EL (cell line): ENCODE data around the gene CRCP.
A peak's percentile ranks its signal among the peaks of the same experiment; 100 is the strongest.
"Not testable (repeated sequence)": the region's sequence is repeated elsewhere in the genome, so short reads cannot be mapped to it uniquely, and the experiment has no call there.

Experiments
- DNase-seq: peaks from one replicate; pipeline ENCODE4 v3.0.0-alpha.2; 2016

Gene CRCP

GRCh38 chr7:66110856-66111255, 3.8 kb upstream of the CRCP start:
- DNase-seq, result peak; percentile 98

GRCh38 chr7:66116680-66117420, 2.2 kb downstream of the CRCP start:
- not testable (repeated sequence) for DNase-seq

GRCh38 chr7:66118603-66119002, 4.0 kb downstream of the CRCP start:
- DNase-seq, result no peak

GRCh38 chr7:66119245-66119850, 4.7 kb downstream of the CRCP start:
- no peak for DNase-seq

GRCh38 chr7:66123175-66123528, 8.5 kb downstream of the CRCP start:
- no peak for DNase-seq

GRCh38 chr7:66124569-66124861, 9.9 kb downstream of the CRCP start:
- not testable (repeated sequence) for DNase-seq

- no peak for DNase-seq
Observed at GRCh38 chr7:66125052-66125694, 10.5 kb downstream of the CRCP start.

- not testable (repeated sequence) for DNase-seq
Observed at GRCh38 chr7:66125781-66126352, 11.2 kb downstream of the CRCP start.

- not testable (repeated sequence) for DNase-seq
Observed at GRCh38 chr7:66127172-66127571, 12.5 kb downstream of the CRCP start.

- DNase-seq, result peak; percentile 59
Observed at GRCh38 chr7:66138994-66139752, 24.5 kb downstream of the CRCP start.

GRCh38 chr7:66140924-66141323, 26.3 kb downstream of the CRCP start:
- peak; percentile 60 for DNase-seq

- DNase-seq, result no peak
Observed at GRCh38 chr7:66142334-66142733, 27.7 kb downstream of the CRCP start.

- no peak for DNase-seq
Observed at GRCh38 chr7:66142996-66143395, 28.3 kb downstream of the CRCP start.

GRCh38 chr7:66143876-66144332, 29.3 kb downstream of the CRCP start:
- DNase-seq, result no peak

- no peak for DNase-seq
Observed at GRCh38 chr7:66145400-66146104, 30.9 kb downstream of the CRCP start.

GRCh38 chr7:66146701-66147100, 32.1 kb downstream of the CRCP start:
- DNase-seq, result peak; percentile 48

GRCh38 chr7:66147657-66148056, 33.0 kb downstream of the CRCP start:
- DNase-seq, result not testable (repeated sequence)

GRCh38 chr7:66150471-66150870, 35.8 kb downstream of the CRCP start:
- peak; percentile 67 for DNase-seq

GRCh38 chr7:66152371-66153191, 37.9 kb downstream of the CRCP start:
- DNase-seq, result peak; percentile 67

GRCh38 chr7:66153691-66154090, 39.0 kb downstream of the CRCP start:
- no peak for DNase-seq

GRCh38 chr7:66156035-66156434, 41.4 kb downstream of the CRCP start:
- not testable (repeated sequence) for DNase-seq

GRCh38 chr7:66157060-66157459, 42.4 kb downstream of the CRCP start:
- DNase-seq, result no peak
